GM12878 (cell line): Measurements from ENCODE around the gene RSL24D1. TPM values are rescaled to one million over a fixed set of nuclear protein-coding genes. Genes with fewer than 3 reads are reported as not detected.
A peak's percentile ranks its signal among the peaks of the same experiment; 100 is the strongest.

Experiments used
- ATAC-seq: fragments of 200-7000 bp; cut with Tn5 transposase; 3 replicates; pipeline ENCODE4 v1.9.1; 2020; ENCODE audit warnings: mild to moderate bottlenecking, moderate library complexity
- BruUV-seq: library from RNA; stranded (reverse); fragments of 400-500 nt; replicated peaks from 2 replicates; lab custom pipeline; 2021; lab: Mats Ljungman, UMichigan
- CTCF ChIA-PET: fragments of 300-600 bp; sonication (Branson Sonifier 250); formaldehyde crosslinking; extraction: SDS; loops from one replicate; lab custom pipeline; 2021; ENCODE audit warnings: inconsistent platforms; lab: Yijun Ruan, JAX
- POLR2A ChIA-PET: fragments of 350-600 bp; formaldehyde crosslinking; extraction: SDS; loops from one replicate; lab custom pipeline; 2021; ENCODE audit warnings: inconsistent platforms; lab: Charles Lee
- RAD21 ChIA-PET: fragments of 300-600 bp; sonication (Branson Sonifier 250); formaldehyde crosslinking; loops from one replicate; lab custom pipeline; 2023; ENCODE audit warnings: antibody characterized with exemption; ENCODE audit not compliant: unreplicated experiment; lab: Charles Lee
- SMC1A ChIA-PET: fragments of 300-600 bp; sonication (Branson Sonifier 250); formaldehyde crosslinking; loops from one replicate; lab custom pipeline; 2023; ENCODE audit not compliant: unreplicated experiment, uncharacterized antibody; lab: Charles Lee
- DNase-seq: peaks from one replicate; pipeline ENCODE4 v3.0.0-alpha.2; 2011; ENCODE audit warnings: low read depth, low spot score
- FAIRE-seq: peaks from 3 replicates; lab custom pipeline; 2011; peaks lifted over from hg19 to GRCh38; lab: Jason Lieb, UNC
- H2AFZ ChIP-seq: 2 replicates; pipeline ENCODE4 v1.6.0; 2011; ENCODE audit warnings: low read depth, low read length, control low read depth; ENCODE audit not compliant: control insufficient read depth
- H3K27ac ChIP-seq: 2 replicates; pipeline ENCODE4 v1.5.1; 2011; ENCODE audit warnings: control low read depth; ENCODE audit not compliant: control insufficient read depth, insufficient read depth
- H3K27me3 ChIP-seq, 2 experiments: replicated peaks in 1 of 2; 2 replicates each; pipeline versions ENCODE4 v1.6.0 to v1.6.1; 2011; ENCODE audit warnings: low read length in 1 of 2; ENCODE audit not compliant: control insufficient read depth in 2 of 2, insufficient read depth in 2 of 2
- H3K36me3 ChIP-seq, 2 experiments: 2 replicates each; pipeline ENCODE4 v1.5.1; 2011; ENCODE audit warnings: low read length in 1 of 2; ENCODE audit not compliant: control insufficient read depth in 2 of 2, insufficient read depth in 2 of 2
- H3K4me1 ChIP-seq: 2 replicates; pipeline ENCODE4 v1.6.1; 2011; ENCODE audit warnings: mild to moderate bottlenecking, low read length, moderate library complexity, mixed read lengths; ENCODE audit not compliant: control insufficient read depth, insufficient read depth
- H3K4me2 ChIP-seq: 2 replicates; pipeline ENCODE4 v1.6.0; 2011; ENCODE audit warnings: control low read depth; ENCODE audit not compliant: control insufficient read depth, insufficient read depth
- H3K4me3 ChIP-seq: fragments of 200-600 bp; sonication (generic); 2 replicates; pipeline ENCODE4 v1.5.1; 2016
- H3K79me2 ChIP-seq: 2 replicates; pipeline ENCODE4 v1.6.0; 2011; ENCODE audit warnings: low read length; ENCODE audit not compliant: control insufficient read depth, insufficient read depth
- H3K9ac ChIP-seq: 2 replicates; pipeline ENCODE4 v1.8.0; 2011; ENCODE audit warnings: low read length, control low read depth, mixed read lengths; ENCODE audit not compliant: control insufficient read depth, insufficient read depth
- H3K9me3 ChIP-seq: replicated peaks from 3 replicates; pipeline ENCODE4 v1.5.1; 2011; ENCODE audit warnings: mild to moderate bottlenecking, low read length; ENCODE audit not compliant: control insufficient read depth, insufficient read depth
- H4K20me1 ChIP-seq: 2 replicates; pipeline ENCODE4 v1.6.0; 2011; ENCODE audit not compliant: control insufficient read depth, insufficient read depth
- ASH2L ChIP-seq: fragments of 300-600, 200-600 bp; sonication (generic); IDR thresholded peaks from 2 replicates; pipeline ENCODE4 v1.6.1; 2017; ENCODE audit warnings: low read depth, mild to moderate bottlenecking, borderline replicate concordance
- ATF7 ChIP-seq: fragments of 450-650 bp; IDR thresholded peaks from 2 replicates; pipeline ENCODE4 v1.6.1; 2016; ENCODE audit warnings: low read depth, mild to moderate bottlenecking
- BACH1 ChIP-seq: fragments of 450-650 bp; IDR thresholded peaks from 2 replicates; pipeline ENCODE4 v1.6.1; 2017; ENCODE audit warnings: mild to moderate bottlenecking, borderline replicate concordance
- CBFB ChIP-seq: IDR thresholded peaks from 2 replicates; pipeline ENCODE4 v1.6.1; 2016; ENCODE audit warnings: antibody characterized with exemption, low read depth
- CREM ChIP-seq: IDR thresholded peaks from 2 replicates; pipeline ENCODE4 v1.6.1; 2014; ENCODE audit warnings: antibody characterized with exemption, low read depth
- EED ChIP-seq: sonication (generic); IDR thresholded peaks from 2 replicates; pipeline ENCODE4 v1.6.1; 2016; ENCODE audit warnings: antibody characterized with exemption, low read depth
- FOXM1 ChIP-seq: IDR thresholded peaks from 2 replicates; pipeline ENCODE4 v1.6.1; 2012; ENCODE audit warnings: low read depth, mild to moderate bottlenecking, inconsistent platforms, low read length, moderate library complexity
- IKZF1 ChIP-seq: fragments of 450-650 bp; conservative IDR thresholded peaks from 2 replicates; pipeline ENCODE4 v1.6.1; 2017; ENCODE audit warnings: antibody characterized with exemption, mild to moderate bottlenecking
- IKZF2 ChIP-seq, 2 experiments: fragments of 450-650 bp; IDR thresholded peaks; 2 replicates each; pipeline ENCODE4 v1.6.1; 2017; ENCODE audit warnings: mild to moderate bottlenecking in 2 of 2, moderate library complexity in 2 of 2
- LARP7 ChIP-seq: fragments of 450-650 bp; IDR thresholded peaks from 2 replicates; pipeline ENCODE4 v1.6.1; 2017; ENCODE audit warnings: mild to moderate bottlenecking
- MTA3 ChIP-seq: IDR thresholded peaks from 2 replicates; pipeline ENCODE4 v1.6.1; 2012; ENCODE audit warnings: low read length, inconsistent platforms, borderline replicate concordance
- MYB ChIP-seq: fragments of 150-350 bp; IDR thresholded peaks from 2 replicates; pipeline ENCODE4 v1.6.1; 2014; ENCODE audit warnings: mild to moderate bottlenecking, low read depth, low read length, borderline replicate concordance
- NR2F1 ChIP-seq: fragments of 450-650 bp; conservative IDR thresholded peaks from 2 replicates; pipeline ENCODE4 v1.6.1; 2017; ENCODE audit warnings: mild to moderate bottlenecking
- POLR2AphosphoS2 ChIP-seq: IDR thresholded peaks from 2 replicates; pipeline ENCODE4 v1.6.1; 2011; ENCODE audit warnings: low read depth, mild to moderate bottlenecking, low read length, improper control_type of control experiment, moderate library complexity
- SRF ChIP-seq, 2 experiments: IDR thresholded peaks; 2 replicates each; pipeline ENCODE4 v1.6.1; 2011; ENCODE audit warnings: low read depth in 2 of 2, low read length in 2 of 2, mild to moderate bottlenecking in 1 of 2, moderate library complexity in 1 of 2
- TCF12 ChIP-seq: IDR thresholded peaks from 2 replicates; pipeline ENCODE4 v1.6.1; 2011; ENCODE audit warnings: low read depth, mild to moderate bottlenecking, low read length
- in situ Hi-C: fragments of 300-500 bp; cut with MboI; formaldehyde crosslinking; loops from 9 replicates; pipeline ENCODE4 v1.14.3; 2018; ENCODE audit warnings: mixed read lengths
- intact Hi-C: fragments of 100-400 bp; cut with micrococcal nuclease; formaldehyde crosslinking; loops from one replicate; pipeline ENCODE4 v1.14.2; 2022; ENCODE audit not compliant: unreplicated experiment
- polyA plus RNA-seq, 11 experiments: library from polyadenylated mRNA; depleted of rRNA in 4 of 11; unstranded in 6 of 11; stranded (reverse) in 5 of 11; fragments of >200 nt; fragmentation: Nextera tagmentation in 4 of 11; fragmentation: Illumina TruSeq in 1 of 11; extraction: Ambion mirVana in 4 of 11; extraction: Trizol in 1 of 11; gene quantifications; 1 replicate in 1 of 11; 2 replicates in 10 of 11; pipeline versions ENCODE4 v1.2.1 to v1.2.3, GENCODE V29; 2011 to 2016; ENCODE audit warnings: inconsistent platforms in 2 of 11, missing spikeins in 2 of 11, low read depth in 1 of 11
- total RNA-seq, 4 experiments: library from RNA; depleted of rRNA in 3 of 4; stranded (reverse); fragments of >200 nt in 3 of 4; fragmentation: Illumina TruSeq in 1 of 4; extraction: Trizol in 1 of 4; gene quantifications; 2 replicates each; pipeline versions ENCODE4 v1.2.1 to v1.2.3, GENCODE V29; 2013 to 2021
- TF ChIP-seq, protein P1 (sequence below): fragments of 450-650 bp; formaldehyde crosslinking; IDR thresholded peaks from 2 replicates; pipeline ENCODE4 v1.4.0; 2020; ENCODE audit warnings: mild to moderate bottlenecking, moderate library complexity
- TF ChIP-seq, protein P2 (sequence below), 3 experiments: IDR thresholded peaks in 2 of 3; conservative IDR thresholded peaks in 1 of 3; 2 replicates each; pipeline ENCODE4 v1.5.1; 2011; ENCODE audit warnings: low read depth in 3 of 3, low read length in 3 of 3, mild to moderate bottlenecking in 3 of 3, control low read depth in 2 of 3, moderate library complexity in 2 of 3, inconsistent platforms in 1 of 3, mixed read lengths in 1 of 3; ENCODE audit not compliant: control insufficient read depth in 2 of 3, insufficient read depth in 1 of 3; ENCODE audit errors: extremely low read depth in 1 of 3
- TF ChIP-seq, protein P3 (sequence below): fragments of 450-650 bp; IDR thresholded peaks from 2 replicates; pipeline ENCODE4 v1.6.1; 2017; ENCODE audit warnings: low read depth, mild to moderate bottlenecking, moderate library complexity

The RSL24D1 gene
- total and polyA plus RNA-seq, 10 of the 15 experiments (the other 5 are each of a cell fraction or from before 2014, with no cell fraction given): 94.9 to 249 (median 121) TPM

DNA sequence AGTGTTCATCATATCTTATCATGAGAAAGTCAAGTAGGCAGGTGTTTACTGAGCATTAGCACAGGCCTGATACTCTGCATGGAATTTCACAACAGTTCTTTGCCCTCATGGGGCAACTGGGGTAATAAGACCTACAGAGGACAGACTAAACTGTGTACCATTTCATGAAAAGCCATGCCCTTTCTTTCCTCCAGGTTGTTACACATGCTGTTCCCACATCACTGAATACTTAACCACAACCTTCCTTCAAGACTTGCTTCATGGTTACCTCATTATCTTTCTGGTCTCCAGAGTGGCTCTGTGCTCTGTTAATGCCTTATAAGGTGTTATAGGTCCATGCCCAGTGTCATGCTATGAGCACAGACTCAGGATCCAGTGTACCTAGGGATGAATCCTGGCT lies 28.2 kb upstream of the RSL24D1 start:
- RAD21 ChIA-PET: interaction anchor here (1.1 kb wide), 1 partner anchor 61 kb away, joined by 4 read pairs; no protein-coding TSS in a partner anchor
- H3K27me3 ChIP-seq: no peaks in the 10 kb centered on the region
- intact Hi-C loops: loop anchor here (5.0 kb wide), 1 partner anchor 32 kb away; no protein-coding TSS in a partner anchor
- H3K27ac ChIP-seq: peak overlapping the region; percentile 23; the same call in 1 of the 2 replicates
- DNase-seq (peak; percentile 48), FAIRE-seq (peak; percentile 41), ATAC-seq (peak; percentile 64)
- no peak overlapping the region for H3K9ac ChIP-seq
- H3K4me3 ChIP-seq: no peak overlapping the region
- peaks cover 33% of the 10 kb centered on the region for H3K4me1 ChIP-seq
- no peak overlapping the region for H3K4me2 ChIP-seq
- no peak overlapping the region for H2AFZ ChIP-seq
- CTCF ChIA-PET: interaction anchor here (1.0 kb wide), 1 partner anchor 52 kb away, joined by 3 read pairs; no protein-coding TSS in a partner anchor
- H3K79me2 ChIP-seq: no peaks in the 10 kb centered on the region
- in situ Hi-C loops: loop anchor here (5.0 kb wide), 1 partner anchor 57 kb away; no protein-coding TSS in a partner anchor
- POLR2A ChIA-PET: no interaction called here
- SMC1A ChIA-PET: interaction anchor here (1.0 to 2.6 kb wide), 4 partner anchors 42 to 62 kb away, joined by 3 to 11 read pairs (median 6); no protein-coding TSS in a partner anchor
- BruUV-seq: no TSS peak
- H3K9me3 ChIP-seq: no peaks in the 10 kb centered on the region
- H3K36me3 ChIP-seq: peaks cover 0 to 2% of the 10 kb centered on the region in 2 experiments; a peak in 1 of 4 replicates
- no peaks in the 10 kb centered on the region for H4K20me1 ChIP-seq
- TF ChIP-seq SRF (IDR thresholded peaks at IDR 0.05; ENCODE audit: low read depth in 2 of 2, low read length in 2 of 2) (peak; percentile 69 to 98), MYB (no peak), IKZF2 (IDR thresholded peaks at IDR 0.05) (peak in 1 of 2 experiments; percentile 37; a peak in 2 of 4 replicates), ASH2L (no peak), EED (peak; percentile 67), LARP7 (no peak), MTA3 (no peak; the same call in 1 of the 2 replicates), CBFB (peak; percentile 78; the same call in 1 of the 2 replicates), NR2F1 (no peak), ATF7 (peak; percentile 64; the same call in 1 of the 2 replicates), CREM (peak; percentile 32; the same call in 1 of the 2 replicates), TCF12 (no peak), FOXM1 (peak; percentile 59; the same call in 1 of the 2 replicates), IKZF1 (peak; percentile 50), POLR2AphosphoS2 (no peak), BACH1 (no peak)
- TF ChIP-seq, protein P1, sequence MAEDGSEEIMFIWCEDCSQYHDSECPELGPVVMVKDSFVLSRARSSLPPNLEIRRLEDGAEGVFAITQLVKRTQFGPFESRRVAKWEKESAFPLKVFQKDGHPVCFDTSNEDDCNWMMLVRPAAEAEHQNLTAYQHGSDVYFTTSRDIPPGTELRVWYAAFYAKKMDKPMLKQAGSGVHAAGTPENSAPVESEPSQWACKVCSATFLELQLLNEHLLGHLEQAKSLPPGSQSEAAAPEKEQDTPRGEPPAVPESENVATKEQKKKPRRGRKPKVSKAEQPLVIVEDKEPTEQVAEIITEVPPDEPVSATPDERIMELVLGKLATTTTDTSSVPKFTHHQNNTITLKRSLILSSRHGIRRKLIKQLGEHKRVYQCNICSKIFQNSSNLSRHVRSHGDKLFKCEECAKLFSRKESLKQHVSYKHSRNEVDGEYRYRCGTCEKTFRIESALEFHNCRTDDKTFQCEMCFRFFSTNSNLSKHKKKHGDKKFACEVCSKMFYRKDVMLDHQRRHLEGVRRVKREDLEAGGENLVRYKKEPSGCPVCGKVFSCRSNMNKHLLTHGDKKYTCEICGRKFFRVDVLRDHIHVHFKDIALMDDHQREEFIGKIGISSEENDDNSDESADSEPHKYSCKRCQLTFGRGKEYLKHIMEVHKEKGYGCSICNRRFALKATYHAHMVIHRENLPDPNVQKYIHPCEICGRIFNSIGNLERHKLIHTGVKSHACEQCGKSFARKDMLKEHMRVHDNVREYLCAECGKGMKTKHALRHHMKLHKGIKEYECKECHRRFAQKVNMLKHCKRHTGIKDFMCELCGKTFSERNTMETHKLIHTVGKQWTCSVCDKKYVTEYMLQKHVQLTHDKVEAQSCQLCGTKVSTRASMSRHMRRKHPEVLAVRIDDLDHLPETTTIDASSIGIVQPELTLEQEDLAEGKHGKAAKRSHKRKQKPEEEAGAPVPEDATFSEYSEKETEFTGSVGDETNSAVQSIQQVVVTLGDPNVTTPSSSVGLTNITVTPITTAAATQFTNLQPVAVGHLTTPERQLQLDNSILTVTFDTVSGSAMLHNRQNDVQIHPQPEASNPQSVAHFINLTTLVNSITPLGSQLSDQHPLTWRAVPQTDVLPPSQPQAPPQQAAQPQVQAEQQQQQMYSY (CRISPR knock-in tag): no peak
- TF ChIP-seq, protein P2, sequence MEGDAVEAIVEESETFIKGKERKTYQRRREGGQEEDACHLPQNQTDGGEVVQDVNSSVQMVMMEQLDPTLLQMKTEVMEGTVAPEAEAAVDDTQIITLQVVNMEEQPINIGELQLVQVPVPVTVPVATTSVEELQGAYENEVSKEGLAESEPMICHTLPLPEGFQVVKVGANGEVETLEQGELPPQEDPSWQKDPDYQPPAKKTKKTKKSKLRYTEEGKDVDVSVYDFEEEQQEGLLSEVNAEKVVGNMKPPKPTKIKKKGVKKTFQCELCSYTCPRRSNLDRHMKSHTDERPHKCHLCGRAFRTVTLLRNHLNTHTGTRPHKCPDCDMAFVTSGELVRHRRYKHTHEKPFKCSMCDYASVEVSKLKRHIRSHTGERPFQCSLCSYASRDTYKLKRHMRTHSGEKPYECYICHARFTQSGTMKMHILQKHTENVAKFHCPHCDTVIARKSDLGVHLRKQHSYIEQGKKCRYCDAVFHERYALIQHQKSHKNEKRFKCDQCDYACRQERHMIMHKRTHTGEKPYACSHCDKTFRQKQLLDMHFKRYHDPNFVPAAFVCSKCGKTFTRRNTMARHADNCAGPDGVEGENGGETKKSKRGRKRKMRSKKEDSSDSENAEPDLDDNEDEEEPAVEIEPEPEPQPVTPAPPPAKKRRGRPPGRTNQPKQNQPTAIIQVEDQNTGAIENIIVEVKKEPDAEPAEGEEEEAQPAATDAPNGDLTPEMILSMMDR (IDR thresholded peaks at IDR 0.05 in 2 of 3, conservative IDR thresholded peaks at IDR 0.05 in 1 of 3; ENCODE audit: control insufficient read depth in 2 of 3, extremely low read depth in 1 of 3, insufficient read depth in 1 of 3, low read depth in 3 of 3, low read length in 3 of 3): no peak
- TF ChIP-seq, protein P3, sequence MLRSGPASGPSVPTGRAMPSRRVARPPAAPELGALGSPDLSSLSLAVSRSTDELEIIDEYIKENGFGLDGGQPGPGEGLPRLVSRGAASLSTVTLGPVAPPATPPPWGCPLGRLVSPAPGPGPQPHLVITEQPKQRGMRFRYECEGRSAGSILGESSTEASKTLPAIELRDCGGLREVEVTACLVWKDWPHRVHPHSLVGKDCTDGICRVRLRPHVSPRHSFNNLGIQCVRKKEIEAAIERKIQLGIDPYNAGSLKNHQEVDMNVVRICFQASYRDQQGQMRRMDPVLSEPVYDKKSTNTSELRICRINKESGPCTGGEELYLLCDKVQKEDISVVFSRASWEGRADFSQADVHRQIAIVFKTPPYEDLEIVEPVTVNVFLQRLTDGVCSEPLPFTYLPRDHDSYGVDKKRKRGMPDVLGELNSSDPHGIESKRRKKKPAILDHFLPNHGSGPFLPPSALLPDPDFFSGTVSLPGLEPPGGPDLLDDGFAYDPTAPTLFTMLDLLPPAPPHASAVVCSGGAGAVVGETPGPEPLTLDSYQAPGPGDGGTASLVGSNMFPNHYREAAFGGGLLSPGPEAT: no peak
